Spleen (tissue), 11 donors: ENCODE data around the gene ITGA6. TPM values are rescaled to one million over a fixed set of nuclear protein-coding genes. Genes with fewer than 3 reads are reported as not detected.
A peak's percentile ranks its signal among the peaks of the same experiment; 100 is the strongest.

ENCODE experiments used
- DNase-seq: peaks from one replicate; pipeline ENCODE4 v3.0.0-alpha.2; 2020
- H3K27ac ChIP-seq, 8 donors: fragments of 200-600 bp; sonication (generic) in 7 of 8; 1 replicate in 4 of 8; 2 replicates in 4 of 8; pipeline versions ENCODE4 v1.5.0 to v1.8.0; 2016 to 2021; ENCODE audit warnings: inconsistent platforms in 4 of 8, mild to moderate bottlenecking in 4 of 8, moderate library complexity in 1 of 8
- H3K27me3 ChIP-seq, 7 donors: fragments of 200-600 bp; sonication (generic) in 6 of 7; replicated peaks in 1 of 7; 1 replicate in 4 of 7; 2 replicates in 3 of 7; pipeline versions ENCODE4 v1.5.0 to v1.8.0; 2016 to 2021; ENCODE audit warnings: inconsistent platforms in 3 of 7, mild to moderate bottlenecking in 1 of 7
- H3K36me3 ChIP-seq, 6 donors: fragments of 200-600 bp; sonication (generic) in 5 of 6; 1 replicate in 4 of 6; 2 replicates in 2 of 6; pipeline versions ENCODE4 v1.5.0 to v1.8.0; 2016 to 2021; ENCODE audit warnings: inconsistent platforms in 2 of 6
- H3K4me1 ChIP-seq, 6 donors: fragments of 200-600 bp; sonication (generic) in 5 of 6; 1 replicate in 3 of 6; 2 replicates in 3 of 6; pipeline versions ENCODE4 v1.5.0 to v1.8.0; 2016 to 2021; ENCODE audit warnings: inconsistent platforms in 3 of 6
- H3K4me3 ChIP-seq, 8 donors: fragments of 200-600 bp; sonication (generic) in 7 of 8; 1 replicate in 4 of 8; 2 replicates in 4 of 8; pipeline versions ENCODE4 v1.5.0 to v1.8.0; 2016 to 2021; ENCODE audit warnings: inconsistent platforms in 4 of 8, mild to moderate bottlenecking in 4 of 8, moderate library complexity in 2 of 8
- H3K9me3 ChIP-seq, 8 donors: fragments of 200-600 bp; sonication (generic) in 7 of 8; 1 replicate in 4 of 8; 2 replicates in 4 of 8; pipeline versions ENCODE4 v1.5.0 to v1.8.0; 2016 to 2021; ENCODE audit warnings: inconsistent platforms in 4 of 8
- CTCF ChIP-seq, 11 experiments: fragments of 200-600 bp in 7 of 11; fragments of 450-650 bp in 4 of 11; sonication (generic) in 4 of 11; IDR thresholded peaks in 8 of 11; conservative IDR thresholded peaks in 3 of 11; 1 replicate in 7 of 11; 2 replicates in 4 of 11; pipeline versions ENCODE4 v1.4.0 to v1.8.0; 2016 to 2021; ENCODE audit warnings: antibody characterized with exemption in 11 of 11, inconsistent platforms in 4 of 11, mild to moderate bottlenecking in 1 of 11
- POLR2A ChIP-seq, 3 donors: fragments of 450-650 bp; IDR thresholded peaks; one replicate each; pipeline ENCODE4 v1.5.1; 2017; ENCODE audit warnings: antibody characterized with exemption in 3 of 3, mild to moderate bottlenecking in 1 of 3
- POLR2AphosphoS5 ChIP-seq, 3 donors: sonication (generic); formaldehyde crosslinking; IDR thresholded peaks; one replicate each; pipeline ENCODE4 v1.5.1; 2017; ENCODE audit warnings: antibody characterized with exemption in 3 of 3
- WGBS, 5 donors: extraction: QIAGEN DNeasy Blood & Tissue Kit in 3 of 5; methylation state at CpG; one replicate each; pipeline versions ENCODE4 v1.1.5 to v1.1.7; 2013 to 2018; 5-methylcytosine and 5-hydroxymethylcytosine counted together
- intact Hi-C: fragments of 100-400 bp; cut with DNase I; formaldehyde crosslinking; loops from one replicate; pipeline ENCODE4 v1.15.0; 2023; ENCODE audit warnings: low total_unique reads
- polyA plus RNA-seq, 3 donors: library from polyadenylated mRNA; stranded (reverse); fragments of 200-250 nt; gene quantifications; one replicate each; pipeline ENCODE4 v1.2.1, GENCODE V29; 2013
- total RNA-seq, 7 donors: library from RNA; depleted of rRNA in 3 of 7; stranded (reverse); fragments of >200 nt in 3 of 7; fragmentation: NEBNext Ultra II Directional in 4 of 7; extraction: Animal tissue kit (Norgen Biotek cat#: 25700) in 4 of 7; gene quantifications; one replicate each; pipeline versions ENCODE4 v1.1.0 to v1.2.1, GENCODE V29; 2016 to 2021
- donor health status: healthy with polysubstance abuse.
- donor health status: DM: no; HTN: no; CAD: no; lungs with moderate emphysema.
- donor health status: DM: no; HTN: no; CAD: no.
- donor health status: Bipolar disorder and iron deficiency.
- donor health status: healthy.
- donor health status: DM: no; HTN: no; CAD: no.
- donor health status: DM: yes; HTN: yes; CAD: no.

ITGA6 gene
- total and polyA plus RNA-seq, 10 donors = 6.9 to 172 (median 88.8) TPM

DNA sequence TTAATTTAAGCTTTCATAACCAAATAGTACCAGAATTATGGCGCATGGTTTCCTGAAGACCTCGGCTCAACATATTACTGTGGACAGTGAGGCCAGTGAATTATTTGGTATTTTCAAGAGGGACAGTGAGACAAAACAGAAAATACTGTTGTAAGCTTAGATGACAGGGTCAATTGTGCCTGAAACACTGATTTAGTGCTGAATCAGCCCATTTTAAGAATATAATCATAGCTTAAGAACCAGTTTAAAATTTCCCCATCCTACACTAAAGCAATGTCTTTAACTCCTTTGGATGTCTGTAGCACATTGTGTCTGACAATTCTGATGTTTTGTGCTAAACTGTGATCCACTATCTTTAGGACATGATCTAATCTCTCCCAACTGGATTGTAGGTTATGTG is 4.6 kb downstream of the ITGA6 start:
- peaks cover 0 to 29% (median 0%) of the 10 kb centered on the region in 7 donors for H3K27me3 ChIP-seq
- H3K36me3 ChIP-seq = no peaks in the 10 kb centered on the region
- H3K4me1 ChIP-seq = peaks cover 12 to 100% (median 71%) of the 10 kb centered on the region in 6 donors
- WGBS, 5 donors = 52 to 63% (median 61%) methylated on average over 2 of the region's 2 CpGs
- H3K27ac ChIP-seq = peak overlapping the region in 5 of 8 donors; percentile 12 to 88 (median 80)
- DNase-seq = no peak
- intact Hi-C loops = no loop called here
- no peak for TF ChIP-seq CTCF (IDR thresholded peaks at IDR 0.05 in 8 of 11, conservative IDR thresholded peaks at IDR 0.05 in 3 of 11)
- TF ChIP-seq POLR2A (IDR thresholded peaks at IDR 0.05) = no peak
- TF ChIP-seq POLR2AphosphoS5 (IDR thresholded peaks at IDR 0.05) = no peak
- H3K4me3 ChIP-seq = no peak overlapping the region
- H3K9me3 ChIP-seq = no peaks in the 10 kb centered on the region

DNA sequence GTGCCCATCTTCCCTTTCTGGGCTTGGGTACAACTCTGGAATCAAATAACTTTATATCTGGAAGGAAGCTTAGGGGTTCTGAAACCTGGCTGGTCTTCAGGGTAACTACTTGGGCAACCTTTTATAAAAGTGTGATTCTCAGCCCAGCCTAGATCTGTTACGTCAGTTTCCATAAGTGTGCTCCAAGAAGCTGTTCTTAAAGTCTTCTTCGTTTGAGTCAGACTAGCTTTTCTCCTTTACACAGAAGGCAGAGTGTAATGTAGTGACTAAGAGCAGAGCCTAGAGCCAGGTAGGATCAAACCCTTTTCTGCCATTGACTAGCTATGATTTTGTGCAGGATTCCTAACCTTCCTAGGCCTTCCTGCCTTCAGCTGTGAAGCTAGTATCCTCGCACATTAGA is 5.8 kb downstream of the ITGA6 start:
- Histone ChIP-seq H3K27me3 (peaks cover 0 to 18% (median 0%) of the 10 kb centered on the region in 7 donors), H3K4me1 (peaks cover 15 to 100% (median 76%) of the 10 kb centered on the region in 6 donors), H3K27ac (peak overlapping the region in 1 of 8 donors; percentile 72), H3K9me3 (no peaks in the 10 kb centered on the region), H3K36me3 (no peaks in the 10 kb centered on the region), H3K4me3 (peak overlapping the region in 1 of 8 donors; percentile 4)
- intact Hi-C loops = no loop called here
- 80 to 91% (median 87%) methylated on average over 3 of the region's 3 CpGs for WGBS, 5 donors
- DNase-seq = no peak
- TF ChIP-seq POLR2AphosphoS5 (IDR thresholded peaks at IDR 0.05) (no peak), POLR2A (IDR thresholded peaks at IDR 0.05) (no peak), CTCF (IDR thresholded peaks at IDR 0.05 in 8 of 11, conservative IDR thresholded peaks at IDR 0.05 in 3 of 11) (no peak)

DNA sequence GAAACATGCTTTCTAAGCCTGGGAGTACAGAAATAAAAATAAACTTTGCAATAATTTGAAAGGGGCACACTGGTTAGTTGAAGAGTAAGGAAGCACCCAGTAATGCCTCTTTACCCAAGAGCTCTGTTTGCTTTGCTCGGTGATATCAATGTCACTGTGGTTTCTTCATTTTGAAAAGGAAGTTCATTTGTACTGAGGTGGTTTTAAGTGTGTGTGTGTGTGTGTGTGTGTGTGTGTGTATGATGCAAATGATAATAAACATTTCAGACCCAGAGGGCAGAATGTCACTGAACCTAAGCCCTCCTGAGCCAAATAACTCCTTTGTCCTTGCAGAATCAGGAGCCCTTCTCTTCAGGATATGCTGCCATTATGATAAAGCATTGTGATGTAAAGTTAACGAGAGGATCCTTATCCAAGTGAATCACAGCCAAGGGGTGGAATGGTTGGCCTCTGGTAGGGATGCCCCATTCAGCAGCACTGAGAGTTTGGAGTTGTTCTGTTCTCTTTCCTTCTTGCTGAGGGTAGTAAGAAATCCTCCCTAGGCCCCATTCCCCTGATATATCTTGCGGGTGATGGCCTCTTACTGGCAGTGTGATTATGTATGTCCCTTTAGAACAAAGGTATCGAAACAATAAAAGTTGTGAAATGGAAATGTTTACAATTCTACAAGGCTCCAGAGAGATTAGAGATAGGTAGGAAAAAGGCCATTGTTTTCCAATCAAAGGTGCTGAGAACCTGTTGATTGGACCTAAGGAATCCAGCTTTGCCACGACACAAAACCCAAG is 7.6 kb downstream of the ITGA6 start:
- Histone ChIP-seq H3K27me3 (no peaks in the 10 kb centered on the region), H3K4me1 (peaks cover 15 to 100% (median 80%) of the 10 kb centered on the region in 6 donors), H3K9me3 (no peaks in the 10 kb centered on the region), H3K27ac (peak overlapping the region in 4 of 8 donors; percentile 20 to 72 (median 52)), H3K4me3 (no peak overlapping the region), H3K36me3 (no peaks in the 10 kb centered on the region)
- TF ChIP-seq POLR2A (IDR thresholded peaks at IDR 0.05) = no peak
- TF ChIP-seq POLR2AphosphoS5 (IDR thresholded peaks at IDR 0.05) = no peak
- TF ChIP-seq CTCF (IDR thresholded peaks at IDR 0.05 in 8 of 11, conservative IDR thresholded peaks at IDR 0.05 in 3 of 11) = no peak
- no peak for DNase-seq
- 63 to 68% (median 64%) methylated on average over 5 of the region's 5 CpGs for WGBS, 5 donors
- intact Hi-C loops = no loop called here

GRCh38 chr2:172435606-172435911 is 8.2 kb downstream of the ITGA6 start:
- TF ChIP-seq POLR2A (IDR thresholded peaks at IDR 0.05) (no peak), POLR2AphosphoS5 (IDR thresholded peaks at IDR 0.05) (no peak), CTCF (IDR thresholded peaks at IDR 0.05 in 8 of 11, conservative IDR thresholded peaks at IDR 0.05 in 3 of 11) (no peak)
- H3K36me3 ChIP-seq = no peaks in the 10 kb centered on the region
- no peaks in the 10 kb centered on the region for H3K27me3 ChIP-seq
- 79 to 93% (median 89%) methylated on average over 4 of the region's 4 CpGs for WGBS, 5 donors
- H3K4me1 ChIP-seq = peaks cover 15 to 100% (median 84%) of the 10 kb centered on the region in 6 donors
- H3K27ac ChIP-seq = peak overlapping the region in 4 of 8 donors; percentile 20 to 72 (median 52)
- intact Hi-C loops = no loop called here
- no peak for DNase-seq
- no peak overlapping the region for H3K4me3 ChIP-seq
- no peaks in the 10 kb centered on the region for H3K9me3 ChIP-seq
